ENCODE results near the gene CNTNAP2.

GRCh38 chr7:147089051-147089461 lies 972.5 kb downstream of the CNTNAP2 start:
- no peak for TF ChIP-seq POLR2A (IDR thresholded peaks at IDR 0.05; ENCODE audit: low read length)
- no peak for TF ChIP-seq GATA1 (IDR thresholded peaks at IDR 0.05; ENCODE audit: low read depth, low read length)
